ENCODE results near the gene PARS2.

PARS2 gene

DNA sequence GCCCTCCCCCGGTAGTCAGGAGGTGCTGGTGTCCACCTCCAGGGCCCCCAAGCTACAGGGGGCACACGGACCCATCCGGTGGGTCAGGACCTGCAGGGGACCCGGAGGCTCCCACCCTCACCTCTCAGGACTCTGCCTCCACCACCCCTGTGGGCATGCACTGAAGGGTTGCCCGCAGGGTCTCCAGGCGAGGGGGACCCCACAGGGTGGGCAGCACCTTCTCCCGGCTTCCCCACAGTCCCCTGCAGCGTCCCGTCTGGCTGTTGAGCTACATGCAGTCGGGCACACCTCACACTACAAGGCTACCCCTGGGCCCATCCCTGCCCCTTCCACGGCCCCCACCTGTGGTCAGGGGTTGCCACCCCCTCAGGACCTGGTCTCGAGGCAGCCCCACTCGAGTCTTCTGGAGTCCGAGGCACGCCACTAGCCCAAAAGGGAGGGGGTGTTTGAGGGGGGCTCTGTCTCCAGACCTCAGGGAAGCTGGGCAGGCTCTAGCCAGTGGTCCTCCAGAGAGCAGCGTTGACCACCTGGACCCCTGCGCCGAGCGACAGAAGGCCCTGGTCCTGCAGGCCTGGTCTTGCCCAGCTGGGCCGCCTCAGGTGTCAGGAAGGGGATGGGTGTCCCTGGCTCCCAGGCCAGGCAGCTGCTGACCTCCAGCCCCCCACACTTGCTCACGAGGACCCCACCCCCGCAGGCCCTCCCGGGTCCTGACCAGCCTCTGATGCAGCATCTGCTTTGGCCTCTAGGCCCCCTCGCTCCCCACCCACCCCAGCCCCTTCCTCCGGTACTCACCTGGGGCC lies 9.6 kb downstream of the PARS2 start:
- H3K4me3 ChIP-seq (ENCODE audit: low read depth, low read length) = no peak overlapping the region
- no peak overlapping the region for H3K18ac ChIP-seq (ENCODE audit: low read length)
- peaks cover 18 to 20% of the 10 kb centered on the region in 2 experiments for H3K36me3 ChIP-seq (ENCODE audit: control insufficient read depth in 1 of 2, insufficient read depth in 2 of 2, low read length in 2 of 2)
- no peak overlapping the region for H2BK5ac ChIP-seq (ENCODE audit: low read depth, low read length, poor library complexity)
- no peak overlapping the region for H3K4me2 ChIP-seq (ENCODE audit: low read length)
- no peak for DNase-seq
- WGBS (ENCODE audit: extremely low coverage, insufficient coverage, insufficient read length) = no CpG with 5 or more reads among the region's 25 CpGs
- no peak overlapping the region for H3K4ac ChIP-seq (ENCODE audit: low read depth, low read length)
- H2BK120ac ChIP-seq (ENCODE audit: insufficient read depth, low read length, poor library complexity) = no peak overlapping the region
- H2BK12ac ChIP-seq (ENCODE audit: low read length) = no peak overlapping the region
- no peak overlapping the region for H2AK5ac ChIP-seq (ENCODE audit: low read length)
- no peak overlapping the region for H4K91ac ChIP-seq (ENCODE audit: low read depth, low read length)
- no peaks in the 10 kb centered on the region for H3K27me3 ChIP-seq (ENCODE audit: insufficient read depth, low read length)
- no peak overlapping the region for H4K12ac ChIP-seq (ENCODE audit: low read depth, low read length)
- H2AFZ ChIP-seq (ENCODE audit: insufficient read depth, low read length, poor library complexity) = no peak overlapping the region
- no peaks in the 10 kb centered on the region for H3K79me2 ChIP-seq (ENCODE audit: control insufficient read depth, insufficient read depth, low read length, poor library complexity)
- no peaks in the 10 kb centered on the region for H3K9me3 ChIP-seq (ENCODE audit: insufficient read depth, low read depth, low read length)
- no peak overlapping the region for H4K8ac ChIP-seq (ENCODE audit: low read depth, low read length)
- H3K23ac ChIP-seq (ENCODE audit: low read length) = no peak overlapping the region
- no peaks in the 10 kb centered on the region for H3K79me1 ChIP-seq (ENCODE audit: low read length)
- peaks cover 0 to 3% of the 10 kb centered on the region in 2 experiments for H3K4me1 ChIP-seq (ENCODE audit: control insufficient read depth in 1 of 2, insufficient read depth in 2 of 2, low read length in 2 of 2)
- no peak overlapping the region for H3K9ac ChIP-seq (ENCODE audit: low read length)
- no peak overlapping the region for H3K14ac ChIP-seq (ENCODE audit: low read length)
- no peak overlapping the region for H3K27ac ChIP-seq (ENCODE audit: low read depth, low read length)

DNA sequence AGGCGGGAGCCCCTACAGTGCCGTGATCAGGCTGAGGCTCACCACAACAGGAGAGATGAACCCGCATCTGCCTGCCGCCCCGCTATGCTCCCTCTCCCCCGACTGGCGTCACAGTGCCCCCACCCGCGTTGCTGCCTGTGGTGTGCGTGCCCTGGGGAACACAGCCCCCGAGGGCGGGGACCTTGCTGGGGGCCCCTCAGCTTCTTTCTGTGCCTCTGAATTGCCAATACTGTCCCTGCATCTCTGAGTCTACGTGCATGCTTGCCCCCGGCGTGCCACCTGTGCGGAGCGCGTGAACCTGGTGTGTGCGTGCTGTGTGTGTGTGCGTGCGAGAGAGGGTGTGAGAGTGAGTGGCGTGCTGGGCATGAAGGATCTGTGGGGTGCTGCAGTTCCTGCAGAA lies 10.3 kb downstream of the PARS2 start:
- Histone ChIP-seq H3K36me3 (ENCODE audit: control insufficient read depth in 1 of 2, insufficient read depth in 2 of 2, low read length in 2 of 2) (peaks cover 18 to 20% of the 10 kb centered on the region in 2 experiments), H3K4me2 (ENCODE audit: low read length) (no peak overlapping the region), H2AFZ (ENCODE audit: insufficient read depth, low read length, poor library complexity) (no peak overlapping the region), H3K79me1 (ENCODE audit: low read length) (no peaks in the 10 kb centered on the region), H2AK5ac (ENCODE audit: low read length) (no peak overlapping the region), H4K91ac (ENCODE audit: low read depth, low read length) (no peak overlapping the region), H3K23ac (ENCODE audit: low read length) (no peak overlapping the region), H2BK12ac (ENCODE audit: low read length) (no peak overlapping the region), H3K4me3 (ENCODE audit: low read depth, low read length) (no peak overlapping the region), H3K4ac (ENCODE audit: low read depth, low read length) (no peak overlapping the region), H3K4me1 (ENCODE audit: control insufficient read depth in 1 of 2, insufficient read depth in 2 of 2, low read length in 2 of 2) (peaks cover 0 to 3% of the 10 kb centered on the region in 2 experiments), H3K79me2 (ENCODE audit: control insufficient read depth, insufficient read depth, low read length, poor library complexity) (no peaks in the 10 kb centered on the region), H4K12ac (ENCODE audit: low read depth, low read length) (no peak overlapping the region), H3K27me3 (ENCODE audit: insufficient read depth, low read length) (no peaks in the 10 kb centered on the region), H3K9ac (ENCODE audit: low read length) (no peak overlapping the region), H4K8ac (ENCODE audit: low read depth, low read length) (no peak overlapping the region), H3K14ac (ENCODE audit: low read length) (no peak overlapping the region), H3K9me3 (ENCODE audit: insufficient read depth, low read depth, low read length) (no peaks in the 10 kb centered on the region), H3K27ac (ENCODE audit: low read depth, low read length) (no peak overlapping the region), H3K18ac (ENCODE audit: low read length) (no peak overlapping the region), H2BK120ac (ENCODE audit: insufficient read depth, low read length, poor library complexity) (no peak overlapping the region), H2BK5ac (ENCODE audit: low read depth, low read length, poor library complexity) (no peak overlapping the region)
- WGBS (ENCODE audit: extremely low coverage, insufficient coverage, insufficient read length) = no CpG with 5 or more reads among the region's 22 CpGs
- no peak for DNase-seq

DNA sequence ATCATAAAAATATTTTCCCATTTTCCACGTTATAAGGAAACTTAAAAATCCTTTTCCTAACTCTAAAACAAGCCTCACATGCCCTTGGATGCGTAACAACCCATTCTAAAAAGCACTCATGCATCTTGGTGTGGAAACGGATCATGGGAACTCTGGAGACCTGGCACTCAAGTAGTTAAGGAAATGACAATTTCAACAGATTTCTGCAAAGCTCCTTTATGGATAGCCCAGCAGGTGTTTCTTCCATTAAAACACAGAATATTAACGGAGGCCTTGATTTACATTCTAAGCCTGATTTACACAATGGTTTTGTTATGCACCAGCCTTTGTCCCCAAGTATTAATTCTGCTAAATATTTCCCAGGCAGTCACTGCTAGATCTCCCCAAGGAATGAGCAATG lies 12.9 kb downstream of the PARS2 start:
- DNase-seq = no peak
- Histone ChIP-seq H3K9me3 (ENCODE audit: insufficient read depth, low read depth, low read length) (no peaks in the 10 kb centered on the region), H3K4ac (ENCODE audit: low read depth, low read length) (no peak overlapping the region), H3K79me1 (ENCODE audit: low read length) (no peaks in the 10 kb centered on the region), H2BK5ac (ENCODE audit: low read depth, low read length, poor library complexity) (no peak overlapping the region), H3K27me3 (ENCODE audit: insufficient read depth, low read length) (no peaks in the 10 kb centered on the region), H2BK120ac (ENCODE audit: insufficient read depth, low read length, poor library complexity) (no peak overlapping the region), H3K4me2 (ENCODE audit: low read length) (no peak overlapping the region), H3K36me3 (ENCODE audit: control insufficient read depth in 1 of 2, insufficient read depth in 2 of 2, low read length in 2 of 2) (peaks cover 0 to 2% of the 10 kb centered on the region in 2 experiments), H2BK12ac (ENCODE audit: low read length) (no peak overlapping the region), H3K27ac (ENCODE audit: low read depth, low read length) (no peak overlapping the region), H2AK5ac (ENCODE audit: low read length) (no peak overlapping the region), H3K14ac (ENCODE audit: low read length) (no peak overlapping the region), H3K4me3 (ENCODE audit: low read depth, low read length) (no peak overlapping the region), H4K8ac (ENCODE audit: low read depth, low read length) (no peak overlapping the region), H4K91ac (ENCODE audit: low read depth, low read length) (no peak overlapping the region), H3K9ac (ENCODE audit: low read length) (no peak overlapping the region), H3K23ac (ENCODE audit: low read length) (no peak overlapping the region), H3K18ac (ENCODE audit: low read length) (no peak overlapping the region), H4K12ac (ENCODE audit: low read depth, low read length) (no peak overlapping the region), H2AFZ (ENCODE audit: insufficient read depth, low read length, poor library complexity) (no peak overlapping the region), H3K4me1 (ENCODE audit: control insufficient read depth in 1 of 2, insufficient read depth in 2 of 2, low read length in 2 of 2) (peaks cover 0 to 3% of the 10 kb centered on the region in 2 experiments), H3K79me2 (ENCODE audit: control insufficient read depth, insufficient read depth, low read length, poor library complexity) (no peaks in the 10 kb centered on the region)
- WGBS (ENCODE audit: extremely low coverage, insufficient coverage, insufficient read length) = 100% methylated on average over 1 of the region's 4 CpGs

DNA sequence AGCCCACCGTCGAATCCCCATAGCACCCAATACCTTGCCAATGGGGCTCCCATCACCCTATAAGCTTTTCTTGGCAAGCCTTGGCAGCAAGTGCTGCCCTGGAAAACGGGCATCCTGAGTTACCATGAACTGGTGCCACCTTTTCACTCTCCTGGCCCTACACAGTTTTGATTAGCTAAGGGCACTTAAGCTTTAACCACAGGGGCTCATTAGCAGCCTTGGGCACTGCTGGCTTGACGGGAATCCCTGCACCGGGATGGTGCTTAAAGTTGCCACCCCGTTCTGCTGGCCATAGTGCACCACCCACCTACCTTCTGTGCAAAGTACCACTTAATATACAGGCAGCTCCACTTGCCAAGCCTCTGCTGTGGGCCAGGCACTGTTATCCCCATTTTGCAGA lies 13.7 kb downstream of the PARS2 start:
- Histone ChIP-seq H3K23ac (ENCODE audit: low read length) (no peak overlapping the region), H3K27me3 (ENCODE audit: insufficient read depth, low read length) (no peaks in the 10 kb centered on the region), H3K79me2 (ENCODE audit: control insufficient read depth, insufficient read depth, low read length, poor library complexity) (no peaks in the 10 kb centered on the region), H3K4me3 (ENCODE audit: low read depth, low read length) (no peak overlapping the region), H3K4ac (ENCODE audit: low read depth, low read length) (no peak overlapping the region), H3K79me1 (ENCODE audit: low read length) (no peaks in the 10 kb centered on the region), H2BK120ac (ENCODE audit: insufficient read depth, low read length, poor library complexity) (no peak overlapping the region), H3K27ac (ENCODE audit: low read depth, low read length) (no peak overlapping the region), H3K4me1 (ENCODE audit: control insufficient read depth in 1 of 2, insufficient read depth in 2 of 2, low read length in 2 of 2) (peaks cover 0 to 3% of the 10 kb centered on the region in 2 experiments), H3K14ac (ENCODE audit: low read length) (no peak overlapping the region), H4K91ac (ENCODE audit: low read depth, low read length) (no peak overlapping the region), H3K9ac (ENCODE audit: low read length) (no peak overlapping the region), H3K9me3 (ENCODE audit: insufficient read depth, low read depth, low read length) (no peaks in the 10 kb centered on the region), H4K8ac (ENCODE audit: low read depth, low read length) (no peak overlapping the region), H2AFZ (ENCODE audit: insufficient read depth, low read length, poor library complexity) (no peak overlapping the region), H3K4me2 (ENCODE audit: low read length) (no peak overlapping the region), H2BK12ac (ENCODE audit: low read length) (no peak overlapping the region), H3K36me3 (ENCODE audit: control insufficient read depth in 1 of 2, insufficient read depth in 2 of 2, low read length in 2 of 2) (no peaks in the 10 kb centered on the region), H3K18ac (ENCODE audit: low read length) (no peak overlapping the region), H2BK5ac (ENCODE audit: low read depth, low read length, poor library complexity) (no peak overlapping the region), H2AK5ac (ENCODE audit: low read length) (no peak overlapping the region), H4K12ac (ENCODE audit: low read depth, low read length) (no peak overlapping the region)
- no peak for DNase-seq
- WGBS (ENCODE audit: extremely low coverage, insufficient coverage, insufficient read length) = no CpG with 5 or more reads among the region's 6 CpGs

Measured in trophoblast cell (in vitro differentiated cells and primary cell).